NCI-H510A (cell line): ENCODE measurements around the gene SAMD5.

Source experiments
- DNase-seq: peaks from one replicate; lab custom pipeline; 2025; lab: John Stamatoyannopoulos, UW

SAMD5 gene

GRCh38 chr6:147508042-147508865 lies at the start of gene SAMD5:
Gene SAMD5 (plus strand): TSS chr6:147508690. CDS start chr6:147508929, 239 bp downstream.
- DNase-seq, result peak; percentile 20

GRCh38 chr6:147459780-147460179 lies 48.7 kb upstream of the SAMD5 start:
- DNase-seq, result no peak

GRCh38 chr6:147463651-147464050 lies 44.8 kb upstream of the SAMD5 start:
- no peak for DNase-seq

- DNase-seq, result no peak
These were observed 41.1 kb upstream of the SAMD5 start for GRCh38 chr6:147467428-147467827.

GRCh38 chr6:147467886-147468285 lies 40.6 kb upstream of the SAMD5 start:
- DNase-seq, result no peak

GRCh38 chr6:147468634-147469033 lies 39.9 kb upstream of the SAMD5 start:
- DNase-seq, result no peak

- DNase-seq, result no peak
These were observed 28.6 kb upstream of the SAMD5 start for GRCh38 chr6:147479857-147480256.

- no peak for DNase-seq
These were observed 21.8 kb upstream of the SAMD5 start for GRCh38 chr6:147486683-147487082.

- DNase-seq, result no peak
These were observed 11.0 kb upstream of the SAMD5 start for GRCh38 chr6:147497472-147497871.

GRCh38 chr6:147503587-147503986 lies 4.9 kb upstream of the SAMD5 start:
- DNase-seq, result no peak

GRCh38 chr6:147504848-147505247 lies 3.6 kb upstream of the SAMD5 start:
- DNase-seq, result no peak

- DNase-seq, result no peak
These were observed 1.8 kb upstream of the SAMD5 start for GRCh38 chr6:147506704-147507114.

- DNase-seq, result no peak
These were observed 1.1 kb upstream of the SAMD5 start for GRCh38 chr6:147507162-147508041.

- no peak for DNase-seq
These were observed 547 bp downstream of the SAMD5 start for GRCh38 chr6:147508866-147509608.

GRCh38 chr6:147509891-147510290 lies 1.4 kb downstream of the SAMD5 start:
- no peak for DNase-seq

- no peak for DNase-seq
These were observed 2.6 kb downstream of the SAMD5 start for GRCh38 chr6:147510929-147511590.

- no peak for DNase-seq
These were observed 6.3 kb downstream of the SAMD5 start for GRCh38 chr6:147514831-147515230.

GRCh38 chr6:147515327-147515726 lies 6.8 kb downstream of the SAMD5 start:
- no peak for DNase-seq

GRCh38 chr6:147522597-147522996 lies 14.1 kb downstream of the SAMD5 start:
- DNase-seq, result no peak

- DNase-seq, result no peak
These were observed 17.2 kb downstream of the SAMD5 start for GRCh38 chr6:147525519-147526209.

GRCh38 chr6:147527197-147527596 lies 18.7 kb downstream of the SAMD5 start:
- no peak for DNase-seq
